SH-SY5Y (cell line): Measurements from ENCODE around the gene GREB1.

Experiments
- GATA2 ChIP-seq: IDR thresholded peaks from 2 replicates; pipeline ENCODE4 v1.6.1; 2011; ENCODE audit warnings: mild to moderate bottlenecking, low read depth, low read length
- GATA3 ChIP-seq: IDR thresholded peaks from 2 replicates; pipeline ENCODE4 v1.6.1; 2011; ENCODE audit warnings: low read depth, mild to moderate bottlenecking, low read length, moderate library complexity

Gene GREB1

GRCh38 chr2:11602563-11603204, 68.8 kb downstream of the GREB1 start:
- no peak for TF ChIP-seq GATA3
- no peak for TF ChIP-seq GATA2

- no peak for TF ChIP-seq GATA3
- TF ChIP-seq GATA2: no peak
Measured at GRCh38 chr2:11610624-11611242, 76.9 kb downstream of the GREB1 start.

GRCh38 chr2:11611251-11611650, 77.4 kb downstream of the GREB1 start:
- no peak for TF ChIP-seq GATA3
- no peak for TF ChIP-seq GATA2

GRCh38 chr2:11612553-11613215, 78.8 kb downstream of the GREB1 start:
- no peak for TF ChIP-seq GATA3
- no peak for TF ChIP-seq GATA2

- TF ChIP-seq GATA2 (no peak), GATA3 (no peak)
Measured at GRCh38 chr2:11613297-11613696, 79.5 kb downstream of the GREB1 start.

GRCh38 chr2:11615209-11615608, 81.4 kb downstream of the GREB1 start:
- TF ChIP-seq GATA2 (no peak), GATA3 (no peak)

- no peak for TF ChIP-seq GATA3
- TF ChIP-seq GATA2: no peak
Measured at GRCh38 chr2:11616097-11616687, 82.3 kb downstream of the GREB1 start.

- TF ChIP-seq GATA3: no peak
Measured at GRCh38 chr2:11616851-11617415, 83.1 kb downstream of the GREB1 start.

GRCh38 chr2:11617527-11617926, 83.7 kb downstream of the GREB1 start:
- TF ChIP-seq GATA3 (no peak), GATA2 (no peak)

GRCh38 chr2:11617984-11618707, 84.3 kb downstream of the GREB1 start:
- TF ChIP-seq GATA3: no peak
- TF ChIP-seq GATA2: no peak

- TF ChIP-seq GATA2 (no peak), GATA3 (no peak)
Measured at GRCh38 chr2:11618708-11619062, 84.8 kb downstream of the GREB1 start.

GRCh38 chr2:11621410-11621809, 87.6 kb downstream of the GREB1 start:
- TF ChIP-seq GATA3: no peak
- TF ChIP-seq GATA2: no peak

- TF ChIP-seq GATA2 (no peak), GATA3 (no peak)
Measured at GRCh38 chr2:11622611-11623010, 88.8 kb downstream of the GREB1 start.

GRCh38 chr2:11624893-11625292, 91.0 kb downstream of the GREB1 start:
- TF ChIP-seq GATA2 (no peak), GATA3 (no peak)
